ENCODE data around the gene SPON2.

SPON2 gene

DNA sequence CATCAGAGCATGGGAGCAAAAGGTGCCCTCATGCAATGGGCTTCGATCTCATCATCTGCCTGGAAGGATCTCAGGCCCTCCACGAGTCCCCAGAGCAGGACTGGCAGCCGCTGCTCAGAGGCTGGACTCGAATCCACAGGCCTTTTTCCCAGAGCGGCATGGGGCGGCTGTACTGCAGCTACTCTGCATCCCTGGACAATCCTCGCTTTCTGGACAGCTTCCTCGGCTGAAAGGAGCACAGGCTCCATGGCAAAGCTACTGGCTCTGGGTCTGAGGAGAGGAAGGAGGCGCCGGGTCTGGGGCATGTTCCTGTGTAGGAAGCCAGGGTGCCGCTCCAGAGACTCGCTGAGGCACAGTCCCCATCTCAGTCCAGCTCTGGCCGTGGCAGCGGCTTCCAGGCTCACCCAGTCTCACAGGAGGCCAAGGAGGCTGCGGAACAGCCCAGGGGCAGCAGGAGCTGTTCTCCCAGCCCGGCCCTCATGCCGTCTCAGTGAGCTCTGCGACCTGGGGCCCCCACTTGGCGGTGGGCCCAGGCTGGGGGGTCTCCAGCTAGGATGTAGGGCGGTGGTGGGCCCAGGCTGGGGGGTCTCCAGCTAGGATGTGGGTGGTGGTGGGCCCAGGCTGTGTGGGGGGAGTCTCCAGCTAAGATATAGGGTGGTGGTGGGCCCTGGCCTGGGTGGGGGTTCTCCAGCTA, 2.7 kb upstream of the SPON2 start:
- peak overlapping the region; percentile 3 to 36 for H3K27ac ChIP-seq
- H3K36me3 ChIP-seq = no peaks in the 10 kb centered on the region
- H3K4me3 ChIP-seq = no peak overlapping the region
- TF ChIP-seq, protein P1, sequence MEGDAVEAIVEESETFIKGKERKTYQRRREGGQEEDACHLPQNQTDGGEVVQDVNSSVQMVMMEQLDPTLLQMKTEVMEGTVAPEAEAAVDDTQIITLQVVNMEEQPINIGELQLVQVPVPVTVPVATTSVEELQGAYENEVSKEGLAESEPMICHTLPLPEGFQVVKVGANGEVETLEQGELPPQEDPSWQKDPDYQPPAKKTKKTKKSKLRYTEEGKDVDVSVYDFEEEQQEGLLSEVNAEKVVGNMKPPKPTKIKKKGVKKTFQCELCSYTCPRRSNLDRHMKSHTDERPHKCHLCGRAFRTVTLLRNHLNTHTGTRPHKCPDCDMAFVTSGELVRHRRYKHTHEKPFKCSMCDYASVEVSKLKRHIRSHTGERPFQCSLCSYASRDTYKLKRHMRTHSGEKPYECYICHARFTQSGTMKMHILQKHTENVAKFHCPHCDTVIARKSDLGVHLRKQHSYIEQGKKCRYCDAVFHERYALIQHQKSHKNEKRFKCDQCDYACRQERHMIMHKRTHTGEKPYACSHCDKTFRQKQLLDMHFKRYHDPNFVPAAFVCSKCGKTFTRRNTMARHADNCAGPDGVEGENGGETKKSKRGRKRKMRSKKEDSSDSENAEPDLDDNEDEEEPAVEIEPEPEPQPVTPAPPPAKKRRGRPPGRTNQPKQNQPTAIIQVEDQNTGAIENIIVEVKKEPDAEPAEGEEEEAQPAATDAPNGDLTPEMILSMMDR (IDR thresholded peaks at IDR 0.05) = no peak
- peaks cover 0 to 46% of the 10 kb centered on the region in 2 donors for H3K27me3 ChIP-seq
- peak; percentile 28 to 68 for DNase-seq
- intact Hi-C loops (cut with DNase I; ENCODE audit: low total_unique reads) = no loop called here
- H3K9me3 ChIP-seq = peaks cover 0 to 2% (median 0%) of the 10 kb centered on the region in 3 donors
- peaks cover 0 to 36% (median 23%) of the 10 kb centered on the region in 4 donors for H3K4me1 ChIP-seq

DNA sequence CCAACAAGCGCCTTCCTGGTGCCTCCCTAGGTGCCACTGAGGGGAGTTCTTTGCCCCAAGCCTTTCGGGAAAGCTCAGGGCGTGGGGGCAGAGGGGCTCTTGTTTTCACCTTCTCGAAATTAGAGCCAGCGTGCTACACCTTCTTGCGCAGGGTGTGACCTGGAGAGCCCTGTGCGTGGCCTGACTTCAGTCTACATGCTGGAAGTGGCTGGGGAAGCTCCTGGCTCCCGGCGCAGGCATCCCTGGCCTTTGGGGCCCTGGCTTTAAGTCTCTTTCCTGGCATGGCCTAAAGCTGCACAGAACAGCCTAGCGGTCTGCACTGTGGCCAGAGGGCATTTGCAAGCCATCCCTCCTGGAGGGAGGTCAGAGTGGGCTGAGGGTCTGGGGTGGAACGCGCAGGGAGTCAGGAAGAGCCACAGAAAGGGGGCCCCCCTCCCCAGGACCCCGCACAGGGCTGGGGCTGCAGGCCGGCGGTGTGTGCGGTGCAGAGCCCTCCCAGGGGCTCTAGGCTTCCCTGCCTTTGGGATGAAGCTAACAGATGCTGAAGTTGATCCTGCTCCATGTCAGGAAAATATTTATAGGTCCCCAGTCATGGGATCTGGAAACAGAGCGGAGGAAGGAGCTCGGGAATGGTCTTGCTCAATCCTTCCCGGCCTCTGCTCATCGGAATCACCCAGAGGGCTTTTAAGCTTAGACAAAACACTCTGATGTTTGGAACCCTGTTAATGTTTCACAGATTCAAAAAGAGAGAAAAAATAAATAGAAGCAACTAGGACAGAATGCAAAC, 781 bp upstream of the SPON2 start:
- H3K27ac ChIP-seq = no peak overlapping the region
- intact Hi-C loops (cut with DNase I; ENCODE audit: low total_unique reads) = no loop called here
- H3K36me3 ChIP-seq = no peaks in the 10 kb centered on the region
- H3K9me3 ChIP-seq = no peaks in the 10 kb centered on the region
- H3K4me3 ChIP-seq = no peak overlapping the region
- H3K4me1 ChIP-seq = peaks cover 0 to 37% (median 23%) of the 10 kb centered on the region in 4 donors
- TF ChIP-seq, protein P1 (IDR thresholded peaks at IDR 0.05) = no peak
- DNase-seq = peak; percentile 44 to 73
- peaks cover 0 to 51% of the 10 kb centered on the region in 2 donors for H3K27me3 ChIP-seq

DNA sequence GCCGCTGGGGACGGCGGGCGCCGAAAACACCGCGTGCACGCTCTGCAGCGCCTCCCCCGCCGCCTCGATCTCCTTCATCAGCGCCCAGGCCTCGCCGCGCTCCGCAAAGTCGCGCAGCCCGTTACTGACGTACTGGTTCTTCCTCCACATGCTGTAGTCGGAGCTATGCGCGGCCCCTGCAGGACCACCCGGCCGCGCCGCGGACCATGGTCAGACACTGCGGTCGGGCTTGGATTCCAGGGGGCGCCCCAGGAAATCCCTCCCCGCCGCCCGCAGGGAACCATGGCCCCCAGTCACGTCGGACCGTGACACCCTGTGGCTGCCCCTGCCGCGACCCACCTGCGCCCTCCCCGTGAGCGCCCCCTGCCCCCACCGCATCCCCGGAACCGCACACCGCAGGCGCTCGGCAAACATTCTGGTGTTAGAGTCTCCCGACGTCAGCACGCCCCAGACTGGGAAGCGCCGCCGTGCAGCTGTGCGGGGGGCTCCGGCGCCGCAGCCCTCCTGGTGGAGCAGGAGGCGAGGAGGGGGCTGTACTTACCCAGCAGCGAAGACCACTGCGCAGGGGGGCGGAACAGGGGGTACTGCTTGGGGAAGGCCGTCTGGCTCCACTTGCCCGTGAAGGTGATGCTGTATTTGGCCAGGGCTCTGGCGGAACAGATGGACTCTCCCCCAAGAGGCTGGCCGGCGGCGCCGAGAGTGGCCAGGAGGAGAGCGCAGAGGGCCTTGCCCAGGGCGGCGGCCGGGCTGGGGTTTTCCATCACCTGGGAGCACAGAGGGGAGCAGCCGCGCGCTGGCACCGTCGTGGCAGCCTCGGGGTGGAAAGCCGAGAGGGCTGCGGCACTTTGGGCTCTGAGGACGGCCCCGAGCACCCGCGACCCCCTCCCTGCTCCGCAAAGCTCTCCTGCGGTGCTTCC, 814 bp downstream of the SPON2 start:
- peaks cover 0 to 45% (median 31%) of the 10 kb centered on the region in 4 donors for H3K4me1 ChIP-seq
- H3K9me3 ChIP-seq = no peaks in the 10 kb centered on the region
- intact Hi-C loops (cut with DNase I; ENCODE audit: low total_unique reads) = no loop called here
- peaks cover 0 to 41% of the 10 kb centered on the region in 2 donors for H3K27me3 ChIP-seq
- DNase-seq = peak; percentile 25 to 68
- no peaks in the 10 kb centered on the region for H3K36me3 ChIP-seq
- H3K27ac ChIP-seq = peak overlapping the region; percentile 27 to 38
- TF ChIP-seq, protein P1 (IDR thresholded peaks at IDR 0.05) = no peak
- peak overlapping the region; percentile 22 to 42 for H3K4me3 ChIP-seq

DNA sequence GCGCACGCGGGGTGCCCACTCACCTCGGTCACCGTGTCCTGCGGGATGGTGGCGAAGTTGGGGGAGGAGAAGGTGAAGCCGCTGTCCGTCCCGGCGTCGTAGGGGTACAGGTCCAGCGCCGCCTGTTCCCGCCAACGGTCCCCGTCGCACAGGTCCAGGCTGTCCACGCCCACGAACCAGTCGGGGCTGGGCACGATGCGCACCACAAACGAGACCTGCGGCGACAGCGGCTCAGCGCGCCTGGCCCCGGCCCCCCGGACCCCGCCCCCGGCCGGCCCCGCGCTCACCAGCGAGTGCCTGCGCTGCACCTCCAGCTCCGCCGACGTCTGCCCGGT, 1.4 kb downstream of the SPON2 start:
- no peaks in the 10 kb centered on the region for H3K36me3 ChIP-seq
- peak; percentile 19 to 69 for DNase-seq
- peak overlapping the region; percentile 13 to 42 for H3K4me3 ChIP-seq
- intact Hi-C loops (cut with DNase I; ENCODE audit: low total_unique reads) = no loop called here
- no peak overlapping the region for H3K27ac ChIP-seq
- H3K9me3 ChIP-seq = no peaks in the 10 kb centered on the region
- peaks cover 0 to 41% of the 10 kb centered on the region in 2 donors for H3K27me3 ChIP-seq
- peaks cover 0 to 46% (median 31%) of the 10 kb centered on the region in 4 donors for H3K4me1 ChIP-seq
- TF ChIP-seq, protein P1 (IDR thresholded peaks at IDR 0.05) = no peak
